Measurements from ENCODE around the gene GPX4. TPM values are rescaled to one million over a fixed set of nuclear protein-coding genes. Genes with fewer than 3 reads are reported as not detected.

GPX4 gene
- total and polyA plus RNA-seq, 9 of the 15 experiments (the other 6 are each of a cell fraction or from before 2014, with no cell fraction given), result 61.4 to 661 (median 349) TPM

DNA sequence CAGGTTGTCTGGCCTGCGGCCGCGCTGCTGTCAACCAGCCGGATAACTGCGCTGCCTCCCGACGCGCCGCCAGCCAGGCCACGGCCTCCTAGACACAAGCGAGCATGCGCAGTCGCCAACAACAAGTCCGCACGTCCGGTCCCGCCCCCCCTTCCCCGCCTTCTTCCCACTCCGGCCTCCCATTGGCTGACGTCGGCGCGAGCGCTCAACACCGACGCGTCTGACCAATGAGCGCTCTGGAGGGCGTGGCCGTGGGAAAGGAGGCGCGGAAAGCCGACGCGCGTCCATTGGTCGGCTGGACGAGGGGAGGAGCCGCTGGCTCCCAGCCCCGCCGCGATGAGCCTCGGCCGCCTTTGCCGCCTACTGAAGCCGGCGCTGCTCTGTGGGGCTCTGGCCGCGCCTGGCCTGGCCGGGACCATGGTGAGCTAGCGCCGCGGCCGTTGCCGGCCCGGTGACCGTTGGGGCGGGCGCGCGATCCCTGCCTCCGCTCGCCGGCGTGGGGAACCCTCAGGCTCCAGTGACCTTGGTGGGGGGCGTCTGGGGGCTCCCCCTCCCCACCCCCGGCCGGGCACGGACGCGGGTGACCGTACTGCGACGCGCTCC is at the start of gene GPX4 (continued):
- TF ChIP-seq, protein P1, sequence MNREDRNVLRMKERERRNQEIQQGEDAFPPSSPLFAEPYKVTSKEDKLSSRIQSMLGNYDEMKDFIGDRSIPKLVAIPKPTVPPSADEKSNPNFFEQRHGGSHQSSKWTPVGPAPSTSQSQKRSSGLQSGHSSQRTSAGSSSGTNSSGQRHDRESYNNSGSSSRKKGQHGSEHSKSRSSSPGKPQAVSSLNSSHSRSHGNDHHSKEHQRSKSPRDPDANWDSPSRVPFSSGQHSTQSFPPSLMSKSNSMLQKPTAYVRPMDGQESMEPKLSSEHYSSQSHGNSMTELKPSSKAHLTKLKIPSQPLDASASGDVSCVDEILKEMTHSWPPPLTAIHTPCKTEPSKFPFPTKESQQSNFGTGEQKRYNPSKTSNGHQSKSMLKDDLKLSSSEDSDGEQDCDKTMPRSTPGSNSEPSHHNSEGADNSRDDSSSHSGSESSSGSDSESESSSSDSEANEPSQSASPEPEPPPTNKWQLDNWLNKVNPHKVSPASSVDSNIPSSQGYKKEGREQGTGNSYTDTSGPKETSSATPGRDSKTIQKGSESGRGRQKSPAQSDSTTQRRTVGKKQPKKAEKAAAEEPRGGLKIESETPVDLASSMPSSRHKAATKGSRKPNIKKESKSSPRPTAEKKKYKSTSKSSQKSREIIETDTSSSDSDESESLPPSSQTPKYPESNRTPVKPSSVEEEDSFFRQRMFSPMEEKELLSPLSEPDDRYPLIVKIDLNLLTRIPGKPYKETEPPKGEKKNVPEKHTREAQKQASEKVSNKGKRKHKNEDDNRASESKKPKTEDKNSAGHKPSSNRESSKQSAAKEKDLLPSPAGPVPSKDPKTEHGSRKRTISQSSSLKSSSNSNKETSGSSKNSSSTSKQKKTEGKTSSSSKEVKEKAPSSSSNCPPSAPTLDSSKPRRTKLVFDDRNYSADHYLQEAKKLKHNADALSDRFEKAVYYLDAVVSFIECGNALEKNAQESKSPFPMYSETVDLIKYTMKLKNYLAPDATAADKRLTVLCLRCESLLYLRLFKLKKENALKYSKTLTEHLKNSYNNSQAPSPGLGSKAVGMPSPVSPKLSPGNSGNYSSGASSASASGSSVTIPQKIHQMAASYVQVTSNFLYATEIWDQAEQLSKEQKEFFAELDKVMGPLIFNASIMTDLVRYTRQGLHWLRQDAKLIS (CRISPR knock-in tag; IDR thresholded peaks at IDR 0.05), result peak; percentile 93; the same call in 1 of the 2 replicates
- TF ChIP-seq, protein P2, sequence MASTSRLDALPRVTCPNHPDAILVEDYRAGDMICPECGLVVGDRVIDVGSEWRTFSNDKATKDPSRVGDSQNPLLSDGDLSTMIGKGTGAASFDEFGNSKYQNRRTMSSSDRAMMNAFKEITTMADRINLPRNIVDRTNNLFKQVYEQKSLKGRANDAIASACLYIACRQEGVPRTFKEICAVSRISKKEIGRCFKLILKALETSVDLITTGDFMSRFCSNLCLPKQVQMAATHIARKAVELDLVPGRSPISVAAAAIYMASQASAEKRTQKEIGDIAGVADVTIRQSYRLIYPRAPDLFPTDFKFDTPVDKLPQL (IDR thresholded peaks at IDR 0.05; ENCODE audit: extremely low read depth, insufficient read length), result peak; percentile 60
- TF ChIP-seq ARHGAP35 (IDR thresholded peaks at IDR 0.05; ENCODE audit: partially characterized antibody), result no peak
- no peak for TF ChIP-seq HDGF (IDR thresholded peaks at IDR 0.05)
- TF ChIP-seq ZNF212 (CRISPR knock-in tag; IDR thresholded peaks at IDR 0.05), result no peak
- TF ChIP-seq FIP1L1 (IDR thresholded peaks at IDR 0.05; ENCODE audit: low read depth, low read length, poor library complexity, severe bottlenecking), result peak; percentile 63
- no peak for TF ChIP-seq ZNF133 (CRISPR knock-in tag; IDR thresholded peaks at IDR 0.05)
- no peak for TF ChIP-seq EHMT2 (IDR thresholded peaks at IDR 0.05)
- TF ChIP-seq PML (IDR thresholded peaks at IDR 0.05; ENCODE audit: low read length), result peak; percentile 63; the same call in 1 of the 2 replicates
- no peak for TF ChIP-seq MYBL2 (IDR thresholded peaks at IDR 0.05; ENCODE audit: low read depth)
- no peak for TF ChIP-seq MYBL2 (CRISPR knock-in tag; IDR thresholded peaks at IDR 0.05; ENCODE audit: borderline replicate concordance)
- no peak for TF ChIP-seq CBX5 (IDR thresholded peaks at IDR 0.05; ENCODE audit: borderline replicate concordance, low read depth)
- TF ChIP-seq ARID2 (IDR thresholded peaks at IDR 0.05), result no peak
- no peak for TF ChIP-seq ZKSCAN3 (CRISPR knock-in tag; IDR thresholded peaks at IDR 0.05)
- TF ChIP-seq NEUROD1 (IDR thresholded peaks at IDR 0.05; ENCODE audit: borderline replicate concordance, low read depth, low read length, partially characterized antibody), result no peak
- TF ChIP-seq, protein P3, sequence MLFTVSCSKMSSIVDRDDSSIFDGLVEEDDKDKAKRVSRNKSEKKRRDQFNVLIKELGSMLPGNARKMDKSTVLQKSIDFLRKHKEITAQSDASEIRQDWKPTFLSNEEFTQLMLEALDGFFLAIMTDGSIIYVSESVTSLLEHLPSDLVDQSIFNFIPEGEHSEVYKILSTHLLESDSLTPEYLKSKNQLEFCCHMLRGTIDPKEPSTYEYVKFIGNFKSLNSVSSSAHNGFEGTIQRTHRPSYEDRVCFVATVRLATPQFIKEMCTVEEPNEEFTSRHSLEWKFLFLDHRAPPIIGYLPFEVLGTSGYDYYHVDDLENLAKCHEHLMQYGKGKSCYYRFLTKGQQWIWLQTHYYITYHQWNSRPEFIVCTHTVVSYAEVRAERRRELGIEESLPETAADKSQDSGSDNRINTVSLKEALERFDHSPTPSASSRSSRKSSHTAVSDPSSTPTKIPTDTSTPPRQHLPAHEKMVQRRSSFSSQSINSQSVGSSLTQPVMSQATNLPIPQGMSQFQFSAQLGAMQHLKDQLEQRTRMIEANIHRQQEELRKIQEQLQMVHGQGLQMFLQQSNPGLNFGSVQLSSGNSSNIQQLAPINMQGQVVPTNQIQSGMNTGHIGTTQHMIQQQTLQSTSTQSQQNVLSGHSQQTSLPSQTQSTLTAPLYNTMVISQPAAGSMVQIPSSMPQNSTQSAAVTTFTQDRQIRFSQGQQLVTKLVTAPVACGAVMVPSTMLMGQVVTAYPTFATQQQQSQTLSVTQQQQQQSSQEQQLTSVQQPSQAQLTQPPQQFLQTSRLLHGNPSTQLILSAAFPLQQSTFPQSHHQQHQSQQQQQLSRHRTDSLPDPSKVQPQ (CRISPR knock-in tag; IDR thresholded peaks at IDR 0.05; ENCODE audit: borderline replicate concordance), result no peak
- peak; percentile 60; the same call in 1 of the 2 replicates for TF ChIP-seq ELF4 (CRISPR knock-in tag; IDR thresholded peaks at IDR 0.05)
- 0 out of 2 replicates have a peak, but pooled peaks have one; percentile 59 for TF ChIP-seq GATAD2A (IDR thresholded peaks at IDR 0.05)
- peak; percentile 94 for TF ChIP-seq SAFB (IDR thresholded peaks at IDR 0.05; ENCODE audit: borderline replicate concordance, low read depth, low read length)
- peak; percentile 89; the same call in 1 of the 2 replicates for TF ChIP-seq MTA3 (IDR thresholded peaks at IDR 0.05; ENCODE audit: borderline replicate concordance)
- TF ChIP-seq MCM2 (IDR thresholded peaks at IDR 0.05; ENCODE audit: low read depth), result no peak
